HuH-7 (cell line): ENCODE data around the gene BRPF1.

Experiments
- DNase-seq: peaks from one replicate; pipeline ENCODE4 v3.0.0; 2011; ENCODE audit warnings: low spot score

The BRPF1 gene

DNA sequence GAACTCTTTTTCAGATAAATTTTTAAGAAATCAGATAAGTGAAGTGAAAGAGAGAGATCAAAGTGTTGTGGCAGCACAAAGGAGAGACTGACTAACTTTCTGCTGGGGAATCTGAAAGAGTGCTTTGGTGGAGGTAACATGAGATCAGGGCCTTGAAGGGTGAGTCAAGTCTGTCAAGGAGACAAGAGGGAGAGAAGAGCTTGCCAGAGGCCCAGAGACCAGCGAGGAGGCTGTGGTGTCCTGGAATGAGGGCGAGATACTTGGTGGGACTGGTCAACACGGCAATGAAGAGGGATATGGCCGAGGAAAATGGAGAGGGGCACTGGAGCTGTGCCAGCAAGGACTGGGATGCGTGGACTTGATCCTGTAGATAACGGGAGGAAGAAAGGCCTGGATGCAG lies 56.2 kb downstream of the BRPF1 start:
- no peak for DNase-seq

DNA sequence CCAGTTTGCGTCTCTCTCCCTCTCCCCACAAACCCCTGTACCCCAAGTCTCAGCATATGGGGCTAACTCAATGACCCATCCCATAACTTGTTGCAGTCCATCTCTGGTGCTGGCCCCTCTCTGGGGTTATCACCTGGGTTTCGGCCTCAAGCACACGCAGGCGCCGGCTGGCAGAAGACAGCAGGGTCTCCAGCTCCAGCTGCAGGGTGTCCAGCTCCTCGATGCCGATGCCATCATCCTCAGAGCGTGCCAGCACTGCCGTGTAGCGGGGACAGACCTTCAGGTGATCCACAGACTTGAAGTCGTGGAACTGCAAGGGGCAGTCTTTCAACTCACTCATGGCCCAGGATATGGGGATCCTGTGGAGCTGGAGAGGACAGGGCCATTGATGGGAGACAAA lies 59.6 kb downstream of the BRPF1 start:
- no peak for DNase-seq

DNA sequence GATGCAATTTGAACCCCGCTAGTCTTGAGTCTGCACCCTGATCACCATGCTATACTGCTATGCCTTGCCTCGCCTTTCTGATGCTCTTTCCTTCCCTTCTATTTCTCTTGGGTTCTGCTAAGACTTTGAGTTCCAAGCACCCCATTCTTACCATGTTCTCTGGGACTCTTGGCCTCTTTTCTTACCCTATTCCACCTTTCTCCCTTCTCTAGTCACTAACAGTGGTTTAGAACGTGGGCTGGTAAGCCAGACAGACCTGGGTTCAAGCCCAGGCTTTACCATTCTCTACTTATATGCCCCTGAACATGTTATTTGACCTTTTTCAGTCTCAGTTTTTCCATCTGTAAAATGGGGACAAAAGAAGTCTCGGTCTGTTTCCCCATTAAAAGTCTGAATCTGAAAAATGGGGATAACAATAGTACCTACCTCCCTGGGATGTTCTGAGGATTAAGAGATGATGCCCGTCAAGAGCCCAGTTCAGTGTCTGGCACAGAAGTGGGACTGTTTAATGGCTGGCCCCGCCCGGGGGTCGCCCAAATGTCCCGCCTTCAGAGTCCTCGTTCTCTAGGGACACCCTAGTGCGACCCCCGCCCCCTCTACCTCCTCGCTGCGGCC lies 60.4 kb downstream of the BRPF1 start:
- no peak for DNase-seq

DNA sequence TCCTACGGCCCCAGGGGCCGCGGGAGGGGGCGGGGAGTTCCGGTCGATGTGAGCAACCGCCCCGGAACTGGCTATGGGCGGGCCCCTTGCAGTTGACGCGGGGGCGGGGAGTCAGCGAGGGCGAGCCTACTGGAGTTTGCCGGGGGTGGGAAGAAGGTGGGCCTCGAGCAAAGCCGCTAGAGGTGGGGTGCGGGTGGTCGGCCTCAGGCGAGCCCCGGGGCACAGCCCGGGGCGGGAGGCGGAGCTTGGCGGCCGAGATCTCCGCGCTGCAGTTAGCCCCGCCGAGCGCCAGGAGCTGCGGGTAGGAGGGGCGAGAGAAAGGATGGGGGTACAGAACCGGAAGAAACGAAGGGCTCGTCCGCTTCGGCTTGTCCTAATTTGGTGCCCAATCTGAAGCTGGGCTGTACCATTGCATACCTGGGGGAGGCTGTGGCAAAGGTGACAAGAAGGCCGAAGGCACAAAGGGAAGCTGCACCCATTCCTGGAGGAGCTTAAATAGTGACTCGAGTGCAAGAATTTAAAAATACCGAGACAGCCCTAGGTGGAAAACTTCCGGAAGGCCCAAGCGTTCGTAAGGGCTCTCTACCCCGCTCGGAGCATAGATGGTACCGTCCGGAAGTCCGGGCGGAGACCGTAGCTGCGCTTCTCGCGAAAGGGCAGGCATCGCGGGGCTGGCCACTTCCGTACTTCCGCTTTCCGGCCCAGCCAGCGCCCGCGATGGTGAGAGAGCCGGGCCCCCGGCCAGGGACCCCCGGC lies 61.0 kb downstream of the BRPF1 start, which contains the start of the genes ARPC4 and TADA3:
Gene ARPC4, plus strand, starts transcription at position 678 of the 756 bp plus-strand sequence. Its CDS starts 40 bp downstream, at position 718.
Gene TADA3, minus strand, starts transcription at position 69 of the 756 bp plus-strand sequence. CDS start 1,007 bp downstream, outside the sequence.
- peak; percentile 98 for DNase-seq

DNA sequence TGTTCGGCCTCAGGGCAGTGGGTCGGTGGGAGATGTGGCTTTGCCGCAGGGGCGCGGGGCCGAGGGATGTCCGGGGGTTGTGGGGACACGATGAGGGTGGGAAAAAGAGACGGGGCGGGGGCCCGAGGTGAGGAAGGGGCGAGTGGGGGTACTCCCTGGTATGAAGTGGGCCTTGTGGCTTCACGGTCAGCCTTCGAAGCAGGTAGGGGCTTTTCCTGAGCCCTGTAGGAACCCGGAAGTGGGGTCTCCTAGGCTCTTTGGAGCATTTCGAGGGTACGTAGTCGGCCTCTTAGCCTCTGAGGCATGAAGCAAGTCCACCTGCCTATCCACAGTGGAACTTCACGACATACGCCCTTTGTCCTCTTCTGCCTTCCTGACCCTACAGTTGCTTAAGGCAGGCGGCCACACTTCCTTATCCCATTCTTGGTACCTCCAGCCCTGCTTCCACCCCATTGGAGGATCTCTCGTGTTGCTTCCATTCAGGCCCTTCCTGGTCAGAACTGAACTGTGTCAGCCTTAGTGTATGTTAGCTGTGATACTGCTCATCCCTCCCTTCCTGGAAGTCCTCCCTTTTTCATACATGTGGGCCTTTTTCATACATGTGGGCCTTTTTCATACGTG lies 61.7 kb downstream of the BRPF1 start:
- DNase-seq: peak; percentile 43

DNA sequence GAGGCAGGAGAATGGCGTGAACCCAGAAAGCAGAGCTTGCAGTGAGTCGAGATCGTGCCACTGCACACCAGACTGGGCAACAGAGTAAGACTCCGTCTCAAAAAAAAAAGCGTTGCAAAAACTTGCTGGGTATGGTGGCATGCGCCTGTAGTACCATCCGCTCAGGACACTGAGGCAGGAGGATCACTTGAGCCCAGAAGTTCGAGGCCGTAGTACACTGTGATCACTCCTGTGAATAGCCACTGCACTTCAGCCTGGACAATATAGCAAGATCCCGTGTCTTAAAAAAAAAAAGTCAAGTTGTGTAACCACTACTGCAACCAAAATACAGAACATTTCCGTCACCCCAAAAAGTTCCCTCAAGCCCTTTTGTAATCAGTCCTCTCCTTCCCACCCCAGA lies 62.9 kb downstream of the BRPF1 start:
- DNase-seq: no peak

DNA sequence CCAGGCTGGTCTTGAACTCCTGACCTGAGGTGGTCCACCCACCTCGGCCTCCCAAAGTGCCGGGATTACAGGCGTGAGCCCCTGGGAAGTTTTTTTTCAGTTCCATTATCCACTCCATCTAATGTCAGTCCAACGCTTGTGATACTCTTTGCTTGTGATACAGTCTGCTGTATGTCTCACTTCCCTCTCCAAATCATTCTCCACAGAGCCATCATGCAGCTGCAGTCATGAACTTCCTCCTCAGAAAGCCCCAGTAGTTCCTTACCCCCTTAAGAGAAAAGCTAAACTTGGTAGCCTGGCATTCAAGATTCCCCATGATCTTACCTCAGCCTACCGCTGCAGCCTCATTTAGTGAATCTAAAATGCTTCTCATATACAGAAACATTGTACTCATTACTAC lies 63.7 kb downstream of the BRPF1 start:
- DNase-seq: no peak

DNA sequence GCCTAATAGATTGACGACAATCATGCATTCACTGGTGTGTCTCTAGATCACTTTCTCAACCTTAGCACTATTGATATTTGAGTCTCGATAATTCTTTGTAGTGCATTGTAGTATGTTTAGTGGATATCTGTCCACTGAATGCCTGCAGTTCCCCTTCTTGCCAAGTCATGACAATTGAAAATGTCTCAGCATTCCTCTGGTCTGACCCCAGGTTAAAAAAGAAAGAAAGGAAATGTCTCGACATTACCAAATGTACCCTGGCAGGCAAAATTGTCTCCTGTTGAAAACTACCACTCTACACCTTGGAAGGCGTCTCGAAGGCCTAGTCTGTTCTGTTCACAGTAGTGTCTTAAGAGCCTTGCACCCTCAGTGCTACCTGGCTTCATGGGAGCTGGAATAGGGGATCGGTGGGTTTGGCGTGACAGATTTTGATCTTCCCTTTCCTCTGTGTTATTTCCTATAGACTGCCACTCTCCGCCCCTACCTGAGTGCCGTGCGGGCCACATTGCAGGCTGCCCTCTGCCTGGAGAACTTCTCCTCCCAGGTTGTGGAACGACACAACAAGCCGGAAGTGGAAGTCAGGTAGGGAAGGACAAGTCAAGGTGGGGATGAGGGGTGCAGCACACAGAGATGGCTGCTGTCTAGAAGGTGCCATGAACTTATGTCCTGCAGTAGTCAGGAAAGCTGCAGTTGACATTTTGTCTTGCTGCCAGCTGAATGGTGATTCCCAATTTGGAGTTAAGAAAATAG lies 65.8 kb downstream of the BRPF1 start:
- DNase-seq: no peak
